SU-DHL-6 (cell line): ENCODE data around the gene FUT1.

ENCODE experiments used
- H2AFZ ChIP-seq: fragments of 200-600 bp; sonication (generic); 2 replicates; pipeline ENCODE4 v1.6.1; 2014; ENCODE audit warnings: low read depth, mild to moderate bottlenecking, moderate library complexity, mixed read lengths, antibody characterized with exemption, low read length; ENCODE audit not compliant: severe bottlenecking
- H3F3A ChIP-seq: fragments of 200-600 bp; shearing (Covaris generic); 2 replicates; pipeline ENCODE4 v1.6.0; 2016; ENCODE audit warnings: antibody characterized with exemption, mild to moderate bottlenecking; ENCODE audit not compliant: insufficient read depth
- H3K27ac ChIP-seq: fragments of 200-600 bp; sonication (generic); 2 replicates; pipeline ENCODE4 v1.5.1; 2016; ENCODE audit warnings: low read depth, mild to moderate bottlenecking, low read length, moderate library complexity, mixed read lengths
- H3K27me3 ChIP-seq: fragments of 200-600 bp; sonication (generic), shearing (Covaris generic); 2 replicates; pipeline ENCODE4 v1.6.0; 2014; ENCODE audit warnings: mild to moderate bottlenecking, low read length
- H3K36me3 ChIP-seq: fragments of 200-600 bp; sonication (generic); 2 replicates; pipeline ENCODE4 v1.6.1; 2014; ENCODE audit warnings: mild to moderate bottlenecking, low read length, mixed read lengths
- H3K4me2 ChIP-seq: fragments of 300-600, 200-600 bp; shearing (Covaris generic), sonication (generic); 2 replicates; pipeline ENCODE4 v1.6.0; 2014; ENCODE audit warnings: low read length, low read depth, mild to moderate bottlenecking; ENCODE audit not compliant: poor library complexity, severe bottlenecking
- H3K4me3 ChIP-seq: fragments of 200-600 bp; sonication (generic); 2 replicates; pipeline ENCODE4 v1.5.1; 2014; ENCODE audit warnings: antibody characterized with exemption, low read length, mild to moderate bottlenecking, mixed read lengths; ENCODE audit not compliant: insufficient read depth, poor library complexity, severe bottlenecking
- H3K79me2 ChIP-seq: fragments of 200-600 bp; sonication (generic); 2 replicates; pipeline ENCODE4 v1.6.1; 2014; ENCODE audit warnings: mild to moderate bottlenecking, low read length, moderate library complexity; ENCODE audit not compliant: insufficient read depth
- H3K9ac ChIP-seq: fragments of 200-600 bp; sonication (generic); 2 replicates; pipeline ENCODE4 v1.7.0; 2014; ENCODE audit warnings: mild to moderate bottlenecking, low read length
- H3K9me2 ChIP-seq: fragments of 200-600 bp; sonication (generic); replicated peaks from 2 replicates; pipeline ENCODE4 v1.6.1; 2014; ENCODE audit warnings: low read length; ENCODE audit not compliant: insufficient read depth
- H3K9me3 ChIP-seq: fragments of 200-600 bp; sonication (generic); 2 replicates; pipeline ENCODE4 v1.6.1; 2014; ENCODE audit warnings: low read length, mixed read lengths; ENCODE audit not compliant: insufficient read depth
- H4K20me1 ChIP-seq: fragments of 200-600 bp; sonication (generic); 2 replicates; pipeline ENCODE4 v1.6.1; 2014; ENCODE audit warnings: low read depth, mild to moderate bottlenecking, antibody characterized with exemption, low read length, moderate library complexity, mixed read lengths
- CTCF ChIP-seq: fragments of 200-600 bp; sonication (generic); IDR thresholded peaks from one replicate; pipeline ENCODE4 v1.5.1; 2017; ENCODE audit warnings: antibody characterized with exemption, mild to moderate bottlenecking, low read length, moderate library complexity; ENCODE audit not compliant: insufficient read depth, poor library complexity, severe bottlenecking
- EZH2phosphoT487 ChIP-seq: fragments of 200-600 bp; sonication (generic), shearing (Covaris generic); conservative IDR thresholded peaks from 2 replicates; pipeline ENCODE4 v1.6.1; 2018; ENCODE audit warnings: mild to moderate bottlenecking, antibody characterized with exemption, low read length, moderate library complexity, mixed read lengths

Gene FUT1

DNA sequence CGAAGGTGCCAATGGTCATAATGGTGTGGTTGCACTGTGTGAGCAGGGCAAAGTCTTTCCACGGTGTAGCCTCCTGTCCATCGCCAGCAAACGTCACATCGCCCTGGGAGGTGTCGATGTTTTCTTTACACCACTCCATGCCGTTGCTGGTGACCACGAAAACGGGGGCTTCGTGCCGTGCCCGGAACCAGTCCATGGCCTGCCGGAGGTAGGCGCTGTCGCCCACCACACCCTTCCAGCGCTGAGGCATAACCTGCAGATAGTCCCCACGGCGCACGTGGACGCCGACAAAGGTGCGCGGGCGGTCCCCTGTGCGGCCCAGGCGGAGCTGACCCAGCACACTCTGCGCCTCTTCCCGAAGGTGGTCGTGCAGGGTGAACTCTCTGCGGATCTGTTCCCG lies 2.1 kb downstream of the FUT1 start:
- Histone ChIP-seq H3K4me2 (no peak overlapping the region), H3K36me3 (no peaks in the 10 kb centered on the region), H3K27me3 (no peaks in the 10 kb centered on the region), H3K9me2 (no peaks in the 10 kb centered on the region), H3K9me3 (no peaks in the 10 kb centered on the region), H3K4me3 (no peak overlapping the region), H3K79me2 (no peaks in the 10 kb centered on the region), H3K27ac (no peak overlapping the region), H3F3A (no peaks in the 10 kb centered on the region), H3K9ac (no peak overlapping the region), H4K20me1 (no peaks in the 10 kb centered on the region), H2AFZ (no peak overlapping the region)
- TF ChIP-seq CTCF: no peak
- TF ChIP-seq EZH2phosphoT487: no peak

DNA sequence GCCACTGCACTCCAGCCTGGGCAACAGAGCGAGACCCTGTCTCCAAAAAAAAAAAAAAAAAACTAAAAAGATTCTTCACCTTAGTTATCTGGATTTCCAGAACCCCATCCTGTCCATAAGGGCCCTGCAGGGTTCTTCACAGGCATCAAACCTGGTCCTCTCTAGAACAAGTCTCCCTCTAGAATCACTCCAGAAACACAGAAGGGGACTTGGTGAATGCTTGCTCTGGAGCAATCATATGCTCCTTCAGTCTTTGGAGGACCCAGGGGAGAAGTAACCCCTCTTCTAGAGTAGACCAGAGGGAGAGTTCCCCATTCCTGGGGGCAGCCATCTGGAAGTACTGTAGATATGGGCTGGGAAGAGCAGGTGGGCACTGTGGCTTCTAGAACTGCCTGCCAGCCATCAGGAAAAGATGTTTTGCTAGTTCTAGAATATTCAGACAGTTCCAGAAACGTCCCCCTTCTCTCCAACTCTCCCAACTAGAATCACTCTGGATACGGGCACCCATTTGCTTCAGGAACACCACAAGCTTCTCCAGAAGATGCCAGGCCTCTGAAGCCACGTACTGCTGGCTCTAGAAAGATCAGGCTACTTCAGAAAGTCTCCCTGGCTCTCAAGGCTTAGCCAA lies 2.8 kb downstream of the FUT1 start:
- Histone ChIP-seq H3K4me2 (no peak overlapping the region), H3K4me3 (no peak overlapping the region), H3K36me3 (no peaks in the 10 kb centered on the region), H3F3A (no peaks in the 10 kb centered on the region), H3K79me2 (no peaks in the 10 kb centered on the region), H3K9me3 (no peaks in the 10 kb centered on the region), H4K20me1 (no peaks in the 10 kb centered on the region), H3K27ac (no peak overlapping the region), H3K27me3 (no peaks in the 10 kb centered on the region), H3K9ac (no peak overlapping the region), H2AFZ (no peak overlapping the region), H3K9me2 (no peaks in the 10 kb centered on the region)
- TF ChIP-seq CTCF (no peak), EZH2phosphoT487 (no peak)

DNA sequence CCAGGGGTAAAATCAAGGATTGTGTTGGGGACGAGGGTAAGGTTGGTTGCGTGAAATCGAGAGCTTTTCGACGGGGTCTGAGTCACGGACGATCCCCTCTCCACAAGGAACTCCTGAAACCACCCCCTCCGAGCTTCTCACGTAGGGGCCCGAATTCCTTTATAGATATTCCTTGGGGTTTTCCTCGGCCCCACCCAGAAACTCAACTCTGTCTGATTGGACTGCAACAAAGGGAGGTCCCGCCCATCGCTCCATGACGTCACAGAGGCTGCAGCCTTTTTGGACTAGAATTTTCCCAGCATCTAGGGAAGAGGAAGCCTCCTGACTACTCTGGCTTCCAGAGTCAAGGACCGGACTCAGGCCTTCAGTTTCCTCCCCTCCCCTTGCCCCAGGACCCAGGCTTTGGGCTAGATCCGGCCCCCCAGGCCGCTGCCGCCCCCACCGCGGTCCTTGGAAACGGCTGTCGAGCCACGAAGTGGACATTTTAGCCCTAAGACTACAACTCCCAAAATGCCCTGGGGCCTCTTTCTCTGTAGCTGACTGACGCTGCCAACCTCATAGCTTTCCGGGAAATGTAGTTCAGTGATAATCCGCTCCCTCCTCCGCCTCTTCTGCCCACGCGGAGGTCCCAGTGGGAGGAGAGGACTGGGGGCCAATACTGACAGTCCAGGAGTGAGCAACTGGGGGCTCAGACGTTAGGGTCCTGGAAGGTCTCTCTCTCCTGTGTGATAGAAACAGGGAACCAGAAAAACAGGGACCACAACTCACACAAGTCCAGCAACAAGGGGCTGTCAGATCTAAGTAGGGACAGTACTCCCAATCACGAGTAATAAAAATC lies 5.5 kb downstream of the FUT1 start, which contains the start of gene IZUMO1:
Gene IZUMO1 (minus strand): TSS at position 172 of the 838 bp plus-strand sequence. CDS start 1,050 bp downstream, outside the sequence.
- Histone ChIP-seq H3K79me2 (no peaks in the 10 kb centered on the region), H3K9me3 (no peaks in the 10 kb centered on the region), H3K36me3 (no peaks in the 10 kb centered on the region), H3F3A (no peaks in the 10 kb centered on the region), H2AFZ (peak within 1 kb of the TSS; percentile 32), H3K4me2 (peak within 1 kb of the TSS; percentile 40), H3K27ac (no peak within 1 kb of the TSS), H3K27me3 (no peaks in the 10 kb centered on the region), H3K9me2 (no peaks in the 10 kb centered on the region), H4K20me1 (no peaks in the 10 kb centered on the region), H3K9ac (no peak within 1 kb of the TSS), H3K4me3 (no peak within 1 kb of the TSS)
- TF ChIP-seq EZH2phosphoT487 (no peak), CTCF (no peak)
